ENCODE data around the gene CCDC85B.

DNA sequence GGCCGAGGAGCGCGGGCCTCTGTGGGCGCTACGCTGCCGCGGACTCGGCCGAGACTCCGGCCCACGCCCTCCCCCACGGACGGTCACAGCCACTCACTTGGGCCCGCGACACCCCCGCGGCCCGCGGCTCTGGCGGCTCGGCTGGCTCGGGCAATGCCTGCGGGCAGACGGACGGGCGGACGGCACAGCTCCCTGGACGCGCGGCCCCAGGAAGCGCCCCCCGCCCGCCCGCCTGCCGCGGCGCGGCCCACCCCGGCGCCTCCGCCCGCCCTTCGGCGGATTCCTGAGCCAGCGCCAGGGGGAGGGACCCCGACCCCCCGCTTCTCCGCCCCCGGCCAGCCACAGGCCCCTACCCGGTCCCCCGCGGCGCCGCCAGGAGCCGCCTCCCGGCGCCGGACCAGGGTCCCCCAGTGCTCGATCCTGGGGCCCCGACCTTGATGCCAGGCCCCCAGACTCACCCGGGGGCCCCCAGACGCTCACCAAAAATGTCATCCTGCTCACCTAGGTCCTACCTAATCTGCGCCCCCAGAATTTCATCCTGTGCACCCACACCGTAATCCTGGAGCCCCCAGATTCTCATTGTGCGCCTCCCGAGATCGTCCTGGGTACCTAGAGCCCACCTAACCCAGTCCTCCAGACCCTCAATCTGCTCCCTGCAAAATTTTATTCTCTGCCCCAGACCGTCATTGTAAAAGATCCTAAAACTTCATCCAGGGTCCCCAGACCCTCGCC, 17.7 kb upstream of the CCDC85B start, which contains the start of gene EFEMP2:
- TF ChIP-seq ARNTL (CRISPR knock-in tag; IDR thresholded peaks at IDR 0.05) (no peak), JUN (CRISPR knock-in tag; IDR thresholded peaks at IDR 0.05) (no peak), GABPB1 (CRISPR knock-in tag; IDR thresholded peaks at IDR 0.05) (no peak), CHD4 (IDR thresholded peaks at IDR 0.05; ENCODE audit: borderline replicate concordance, low read length) (no peak)
- TF ChIP-seq, protein P1, sequence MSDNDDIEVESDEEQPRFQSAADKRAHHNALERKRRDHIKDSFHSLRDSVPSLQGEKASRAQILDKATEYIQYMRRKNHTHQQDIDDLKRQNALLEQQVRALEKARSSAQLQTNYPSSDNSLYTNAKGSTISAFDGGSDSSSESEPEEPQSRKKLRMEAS (IDR thresholded peaks at IDR 0.05), result no peak

All from HepG2 (cell line).